GM12878 (cell line): ENCODE data around the gene NRP1. TPM values are rescaled to one million over a fixed set of nuclear protein-coding genes. Genes with fewer than 3 reads are reported as not detected.

Experiments
- ATAC-seq: fragments of 200-7000 bp; cut with Tn5 transposase; 3 replicates; pipeline ENCODE4 v1.9.1; 2020; ENCODE audit warnings: mild to moderate bottlenecking, moderate library complexity
- BruUV-seq: library from RNA; stranded (reverse); fragments of 400-500 nt; replicated peaks from 2 replicates; lab custom pipeline; 2021; lab: Mats Ljungman, UMichigan
- CTCF ChIA-PET: fragments of 300-600 bp; sonication (Branson Sonifier 250); formaldehyde crosslinking; extraction: SDS; loops from one replicate; lab custom pipeline; 2021; ENCODE audit warnings: inconsistent platforms; lab: Yijun Ruan, JAX
- POLR2A ChIA-PET: fragments of 350-600 bp; formaldehyde crosslinking; extraction: SDS; loops from one replicate; lab custom pipeline; 2021; ENCODE audit warnings: inconsistent platforms; lab: Charles Lee
- RAD21 ChIA-PET: fragments of 300-600 bp; sonication (Branson Sonifier 250); formaldehyde crosslinking; loops from one replicate; lab custom pipeline; 2023; ENCODE audit warnings: antibody characterized with exemption; ENCODE audit not compliant: unreplicated experiment; lab: Charles Lee
- SMC1A ChIA-PET: fragments of 300-600 bp; sonication (Branson Sonifier 250); formaldehyde crosslinking; loops from one replicate; lab custom pipeline; 2023; ENCODE audit not compliant: unreplicated experiment, uncharacterized antibody; lab: Charles Lee
- DNase-seq: peaks from one replicate; pipeline ENCODE4 v3.0.0-alpha.2; 2011; ENCODE audit warnings: low read depth, low spot score
- FAIRE-seq: peaks from 3 replicates; lab custom pipeline; 2011; peaks lifted over from hg19 to GRCh38; lab: Jason Lieb, UNC
- H2AFZ ChIP-seq: 2 replicates; pipeline ENCODE4 v1.6.0; 2011; ENCODE audit warnings: low read depth, low read length, control low read depth; ENCODE audit not compliant: control insufficient read depth
- H3K27ac ChIP-seq: 2 replicates; pipeline ENCODE4 v1.5.1; 2011; ENCODE audit warnings: control low read depth; ENCODE audit not compliant: control insufficient read depth, insufficient read depth
- H3K27me3 ChIP-seq, 2 experiments: replicated peaks in 1 of 2; 2 replicates each; pipeline versions ENCODE4 v1.6.0 to v1.6.1; 2011; ENCODE audit warnings: low read length in 1 of 2; ENCODE audit not compliant: control insufficient read depth in 2 of 2, insufficient read depth in 2 of 2
- H3K36me3 ChIP-seq, 2 experiments: 2 replicates each; pipeline ENCODE4 v1.5.1; 2011; ENCODE audit warnings: low read length in 1 of 2; ENCODE audit not compliant: control insufficient read depth in 2 of 2, insufficient read depth in 2 of 2
- H3K4me1 ChIP-seq: 2 replicates; pipeline ENCODE4 v1.6.1; 2011; ENCODE audit warnings: mild to moderate bottlenecking, low read length, moderate library complexity, mixed read lengths; ENCODE audit not compliant: control insufficient read depth, insufficient read depth
- H3K4me2 ChIP-seq: 2 replicates; pipeline ENCODE4 v1.6.0; 2011; ENCODE audit warnings: control low read depth; ENCODE audit not compliant: control insufficient read depth, insufficient read depth
- H3K4me3 ChIP-seq: fragments of 200-600 bp; sonication (generic); 2 replicates; pipeline ENCODE4 v1.5.1; 2016
- H3K79me2 ChIP-seq: 2 replicates; pipeline ENCODE4 v1.6.0; 2011; ENCODE audit warnings: low read length; ENCODE audit not compliant: control insufficient read depth, insufficient read depth
- H3K9ac ChIP-seq: 2 replicates; pipeline ENCODE4 v1.8.0; 2011; ENCODE audit warnings: low read length, control low read depth, mixed read lengths; ENCODE audit not compliant: control insufficient read depth, insufficient read depth
- H3K9me3 ChIP-seq: replicated peaks from 3 replicates; pipeline ENCODE4 v1.5.1; 2011; ENCODE audit warnings: mild to moderate bottlenecking, low read length; ENCODE audit not compliant: control insufficient read depth, insufficient read depth
- H4K20me1 ChIP-seq: 2 replicates; pipeline ENCODE4 v1.6.0; 2011; ENCODE audit not compliant: control insufficient read depth, insufficient read depth
- ATF3 ChIP-seq: IDR thresholded peaks from 2 replicates; pipeline ENCODE4 v1.6.1; 2011; ENCODE audit warnings: low read depth, mild to moderate bottlenecking, low read length, moderate library complexity, borderline replicate concordance; ENCODE audit errors: extremely low read depth
- CBFB ChIP-seq: IDR thresholded peaks from 2 replicates; pipeline ENCODE4 v1.6.1; 2016; ENCODE audit warnings: antibody characterized with exemption, low read depth
- CEBPB ChIP-seq, 2 experiments: fragments of 150-350 bp in 1 of 2; IDR thresholded peaks; 2 replicates each; pipeline ENCODE4 v1.6.1; 2012 to 2014; ENCODE audit warnings: low read depth in 2 of 2, low read length in 2 of 2, borderline replicate concordance in 1 of 2, inconsistent platforms in 1 of 2
- CHD2 ChIP-seq: IDR thresholded peaks from 2 replicates; pipeline ENCODE4 v1.6.1; 2011; ENCODE audit warnings: low read depth, low read length, improper control_type of control experiment, borderline replicate concordance
- EED ChIP-seq: sonication (generic); IDR thresholded peaks from 2 replicates; pipeline ENCODE4 v1.6.1; 2016; ENCODE audit warnings: antibody characterized with exemption, low read depth
- EP300 ChIP-seq, 2 experiments: fragments of 150-350 bp in 1 of 2; IDR thresholded peaks; 2 replicates each; pipeline ENCODE4 v1.6.1; 2011 to 2012; ENCODE audit warnings: low read depth in 2 of 2, low read length in 2 of 2, borderline replicate concordance in 1 of 2, improper control_type of control experiment in 1 of 2, inconsistent platforms in 1 of 2; ENCODE audit not compliant: control insufficient read depth in 1 of 2
- FOXM1 ChIP-seq: IDR thresholded peaks from 2 replicates; pipeline ENCODE4 v1.6.1; 2012; ENCODE audit warnings: low read depth, mild to moderate bottlenecking, inconsistent platforms, low read length, moderate library complexity
- GATAD2B ChIP-seq: fragments of 450-650 bp; conservative IDR thresholded peaks from 2 replicates; pipeline ENCODE4 v1.6.1; 2017; ENCODE audit warnings: low read depth, mild to moderate bottlenecking, moderate library complexity
- HDAC2 ChIP-seq: fragments of 200-600 bp; sonication (generic); IDR thresholded peaks from 2 replicates; pipeline ENCODE4 v1.6.1; 2017
- KAT2A ChIP-seq: conservative IDR thresholded peaks from 2 replicates; pipeline ENCODE4 v1.6.1; 2011; ENCODE audit warnings: low read depth, low read length; ENCODE audit not compliant: control insufficient read depth
- MXI1 ChIP-seq: fragments of 150-350 bp; IDR thresholded peaks from 2 replicates; pipeline ENCODE4 v1.6.1; 2011; ENCODE audit warnings: low read depth, mild to moderate bottlenecking, inconsistent platforms, low read length, improper control_type of control experiment
- NFIC ChIP-seq: IDR thresholded peaks from 2 replicates; pipeline ENCODE4 v1.6.1; 2012; ENCODE audit warnings: low read depth, mild to moderate bottlenecking, inconsistent platforms, low read length, moderate library complexity
- NFYB ChIP-seq: IDR thresholded peaks from 2 replicates; pipeline ENCODE4 v1.6.1; 2011; ENCODE audit warnings: low read depth, mild to moderate bottlenecking, low read length, improper control_type of control experiment, moderate library complexity; ENCODE audit not compliant: insufficient read depth
- NRF1 ChIP-seq: conservative IDR thresholded peaks from 2 replicates; pipeline ENCODE4 v1.6.1; 2011; ENCODE audit warnings: mild to moderate bottlenecking, low read depth, low read length, improper control_type of control experiment
- POU2F2 ChIP-seq: IDR thresholded peaks from 3 replicates; pipeline ENCODE4 v1.6.1; 2011; ENCODE audit warnings: low read depth, mild to moderate bottlenecking, low read length, borderline replicate concordance
- RCOR1 ChIP-seq: conservative IDR thresholded peaks from 2 replicates; pipeline ENCODE4 v1.6.1; 2012; ENCODE audit warnings: low read depth, low read length, improper control_type of control experiment
- SPI1 ChIP-seq: IDR thresholded peaks from 2 replicates; pipeline ENCODE4 v1.6.1; 2011; ENCODE audit warnings: low read depth, mild to moderate bottlenecking, low read length, moderate library complexity, borderline replicate concordance; ENCODE audit not compliant: insufficient read depth
- SREBF1 ChIP-seq: IDR thresholded peaks from 2 replicates; pipeline ENCODE4 v1.6.1; 2012; ENCODE audit warnings: mild to moderate bottlenecking, low read length
- STAT3 ChIP-seq: IDR thresholded peaks from 2 replicates; pipeline ENCODE4 v1.6.1; 2011; ENCODE audit warnings: low read depth, low read length, improper control_type of control experiment
- ZNF24 ChIP-seq: fragments of 450-650 bp; IDR thresholded peaks from 2 replicates; pipeline ENCODE4 v1.6.1; 2017; ENCODE audit warnings: antibody characterized with exemption, mild to moderate bottlenecking
- WGBS: methylation state at CpG from one replicate; pipeline ENCODE4 v1.1.6; 2016; ENCODE audit warnings: low lambda C conversion rate; ENCODE audit not compliant: insufficient replicate concordance, insufficient coverage; ENCODE audit errors: missing lambda C conversion rate; 5-methylcytosine and 5-hydroxymethylcytosine counted together
- in situ Hi-C: fragments of 300-500 bp; cut with MboI; formaldehyde crosslinking; loops from 9 replicates; pipeline ENCODE4 v1.14.3; 2018; ENCODE audit warnings: mixed read lengths
- intact Hi-C: fragments of 100-400 bp; cut with micrococcal nuclease; formaldehyde crosslinking; loops from one replicate; pipeline ENCODE4 v1.14.2; 2022; ENCODE audit not compliant: unreplicated experiment
- polyA plus RNA-seq, 11 experiments: library from polyadenylated mRNA; depleted of rRNA in 4 of 11; unstranded in 6 of 11; stranded (reverse) in 5 of 11; fragments of >200 nt; fragmentation: Nextera tagmentation in 4 of 11; fragmentation: Illumina TruSeq in 1 of 11; extraction: Ambion mirVana in 4 of 11; extraction: Trizol in 1 of 11; gene quantifications; 1 replicate in 1 of 11; 2 replicates in 10 of 11; pipeline versions ENCODE4 v1.2.1 to v1.2.3, GENCODE V29; 2011 to 2016; ENCODE audit warnings: inconsistent platforms in 2 of 11, missing spikeins in 2 of 11, low read depth in 1 of 11
- total RNA-seq, 4 experiments: library from RNA; depleted of rRNA in 3 of 4; stranded (reverse); fragments of >200 nt in 3 of 4; fragmentation: Illumina TruSeq in 1 of 4; extraction: Trizol in 1 of 4; gene quantifications; 2 replicates each; pipeline versions ENCODE4 v1.2.1 to v1.2.3, GENCODE V29; 2013 to 2021

NRP1 gene
- total and polyA plus RNA-seq, 10 of the 15 experiments (the other 5 are each of a cell fraction or from before 2014, with no cell fraction given) = 0.11 to 12.1 (median 0.52) TPM

- no peak overlapping the region for H3K27ac ChIP-seq
- DNase-seq (no peak), ATAC-seq (no peak), FAIRE-seq (no peak)
- H2AFZ ChIP-seq = no peak overlapping the region
- CTCF ChIA-PET = no interaction called here
- no peak for TF ChIP-seq CHD2
- TF ChIP-seq FOXM1 = no peak
- no peak for TF ChIP-seq KAT2A
- TF ChIP-seq NRF1 = no peak
- TF ChIP-seq GATAD2B = no peak
- no peak for TF ChIP-seq ZNF24
- no peak for TF ChIP-seq CBFB
- H3K4me2 ChIP-seq = no peak overlapping the region
- H3K79me2 ChIP-seq = no peaks in the 10 kb centered on the region
- POLR2A ChIA-PET = no interaction called here
- RAD21 ChIA-PET = no interaction called here
- no TSS peak for BruUV-seq
- no peaks in the 10 kb centered on the region for H3K9me3 ChIP-seq
- intact Hi-C loops = no loop called here
- H3K4me1 ChIP-seq = no peaks in the 10 kb centered on the region
- in situ Hi-C loops = no loop called here
- 58% methylated on average over 3 of the region's 3 CpGs for WGBS
- H3K9ac ChIP-seq = no peak overlapping the region
- no peak overlapping the region for H3K4me3 ChIP-seq
- H3K27me3 ChIP-seq = no peaks in the 10 kb centered on the region
- H3K36me3 ChIP-seq = no peaks in the 10 kb centered on the region
- H4K20me1 ChIP-seq = no peaks in the 10 kb centered on the region
- SMC1A ChIA-PET = no interaction called here
Observed at GRCh38 chr10:33235951-33236350, 98.5 kb downstream of the NRP1 start.

DNA sequence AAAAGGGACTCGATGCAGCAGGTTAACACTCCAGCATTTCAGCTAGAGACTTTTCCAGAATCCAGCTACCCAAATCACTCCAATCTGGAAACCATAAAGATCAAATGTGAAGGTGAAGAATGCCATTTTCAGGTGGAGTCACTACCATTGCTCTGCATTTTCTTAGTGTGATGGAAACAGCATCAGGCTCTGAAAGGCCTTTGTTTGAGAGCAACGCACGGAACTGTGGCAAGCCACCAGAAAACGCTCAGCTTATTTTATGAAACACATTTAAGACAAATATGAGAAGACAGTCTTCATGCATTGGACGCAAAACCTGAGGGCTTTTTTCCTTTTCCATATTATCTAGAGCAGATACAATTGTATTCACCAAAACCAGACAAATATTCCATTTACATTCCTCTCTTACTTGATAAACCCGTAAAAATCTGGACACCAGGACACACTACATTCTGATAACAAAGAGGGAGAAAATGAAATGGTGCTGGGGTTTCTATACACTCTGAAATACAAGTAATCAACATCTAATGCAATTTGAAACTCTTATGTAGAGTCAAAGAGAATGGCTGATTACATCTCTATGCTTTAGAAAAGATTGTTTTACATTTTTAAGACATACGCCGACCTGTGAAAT, 99.1 kb downstream of the NRP1 start:
- ChIA-PET RAD21 (no interaction called here), CTCF (no interaction called here), SMC1A (no interaction called here), POLR2A (no interaction called here)
- no peak for FAIRE-seq
- no peaks in the 10 kb centered on the region for H3K27me3 ChIP-seq
- H3K9me3 ChIP-seq = no peaks in the 10 kb centered on the region
- no peaks in the 10 kb centered on the region for H3K36me3 ChIP-seq
- no peak overlapping the region for H3K4me3 ChIP-seq
- H4K20me1 ChIP-seq = no peaks in the 10 kb centered on the region
- H3K79me2 ChIP-seq = no peaks in the 10 kb centered on the region
- no peak overlapping the region for H2AFZ ChIP-seq
- BruUV-seq = no TSS peak
- no peak overlapping the region for H3K9ac ChIP-seq
- no peaks in the 10 kb centered on the region for H3K4me1 ChIP-seq
- no peak for DNase-seq
- no peak for ATAC-seq
- 53% methylated on average over 8 of the region's 8 CpGs for WGBS
- no peak overlapping the region for H3K4me2 ChIP-seq
- H3K27ac ChIP-seq = no peak overlapping the region
- intact Hi-C loops = no loop called here
- in situ Hi-C loops = no loop called here
- TF ChIP-seq SREBF1 (no peak), MXI1 (no peak), SPI1 (no peak), RCOR1 (no peak), POU2F2 (no peak), ATF3 (no peak), HDAC2 (no peak), GATAD2B (no peak), STAT3 (no peak), EED (no peak), EP300 (IDR thresholded peaks at IDR 0.05; ENCODE audit: borderline replicate concordance in 1 of 2, control insufficient read depth in 1 of 2, low read depth in 2 of 2, low read length in 2 of 2) (no peak), NFIC (no peak), CEBPB (IDR thresholded peaks at IDR 0.05; ENCODE audit: borderline replicate concordance in 1 of 2, low read depth in 2 of 2, low read length in 2 of 2) (no peak), NFYB (no peak)
